COLO829 (cell line): ENCODE data around the gene TDRD5.

Experiments
- DNase-seq: peaks from one replicate; pipeline ENCODE4 v3.0.0; 2012; ENCODE audit warnings: low spot score

The TDRD5 gene, protein sequence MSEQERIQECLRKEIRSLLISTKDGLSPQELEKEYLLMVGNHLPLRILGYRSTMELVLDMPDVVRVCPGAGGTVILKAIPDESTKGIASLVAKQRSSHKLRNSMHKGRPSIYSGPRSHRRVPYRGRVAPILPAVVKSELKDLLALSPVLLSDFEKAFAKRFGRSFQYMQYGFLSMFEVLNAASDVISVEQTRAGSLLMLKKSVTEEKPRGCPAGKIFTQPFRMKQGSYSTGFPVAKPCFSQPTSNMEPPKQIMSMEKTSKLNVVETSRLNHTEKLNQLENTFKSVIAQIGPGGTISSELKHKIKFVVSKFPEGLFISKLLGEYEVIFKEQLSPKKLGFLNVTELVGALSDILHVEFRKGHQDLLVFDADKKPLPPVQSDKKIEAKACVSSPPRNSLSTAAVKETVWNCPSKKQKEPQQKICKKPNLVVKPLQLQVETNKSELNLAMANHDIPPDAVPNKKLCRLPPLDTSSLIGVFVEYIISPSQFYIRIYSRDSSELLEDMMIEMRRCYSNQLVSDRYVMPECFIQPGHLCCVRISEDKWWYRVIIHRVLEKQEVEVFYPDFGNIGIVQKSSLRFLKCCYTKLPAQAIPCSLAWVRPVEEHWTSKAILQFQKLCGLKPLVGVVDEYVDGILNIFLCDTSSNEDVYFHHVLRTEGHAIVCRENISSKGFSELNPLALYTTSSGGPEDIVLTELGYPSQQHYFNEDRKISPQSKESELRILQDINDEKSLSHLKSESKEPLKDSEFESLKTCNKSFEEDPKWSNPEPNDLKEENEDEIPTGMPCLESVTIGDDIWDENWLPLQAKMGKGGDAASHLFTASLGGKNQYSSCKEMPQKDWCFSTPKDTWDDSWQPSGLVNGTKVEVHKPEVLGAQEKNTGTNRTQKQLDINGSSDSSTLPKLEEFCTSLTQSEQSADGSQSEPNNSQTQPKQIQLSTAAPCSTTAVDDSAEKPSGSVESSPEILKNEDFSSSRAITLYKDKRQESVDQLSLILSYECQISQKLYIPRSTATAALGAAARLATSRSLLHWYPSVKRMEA

DNA sequence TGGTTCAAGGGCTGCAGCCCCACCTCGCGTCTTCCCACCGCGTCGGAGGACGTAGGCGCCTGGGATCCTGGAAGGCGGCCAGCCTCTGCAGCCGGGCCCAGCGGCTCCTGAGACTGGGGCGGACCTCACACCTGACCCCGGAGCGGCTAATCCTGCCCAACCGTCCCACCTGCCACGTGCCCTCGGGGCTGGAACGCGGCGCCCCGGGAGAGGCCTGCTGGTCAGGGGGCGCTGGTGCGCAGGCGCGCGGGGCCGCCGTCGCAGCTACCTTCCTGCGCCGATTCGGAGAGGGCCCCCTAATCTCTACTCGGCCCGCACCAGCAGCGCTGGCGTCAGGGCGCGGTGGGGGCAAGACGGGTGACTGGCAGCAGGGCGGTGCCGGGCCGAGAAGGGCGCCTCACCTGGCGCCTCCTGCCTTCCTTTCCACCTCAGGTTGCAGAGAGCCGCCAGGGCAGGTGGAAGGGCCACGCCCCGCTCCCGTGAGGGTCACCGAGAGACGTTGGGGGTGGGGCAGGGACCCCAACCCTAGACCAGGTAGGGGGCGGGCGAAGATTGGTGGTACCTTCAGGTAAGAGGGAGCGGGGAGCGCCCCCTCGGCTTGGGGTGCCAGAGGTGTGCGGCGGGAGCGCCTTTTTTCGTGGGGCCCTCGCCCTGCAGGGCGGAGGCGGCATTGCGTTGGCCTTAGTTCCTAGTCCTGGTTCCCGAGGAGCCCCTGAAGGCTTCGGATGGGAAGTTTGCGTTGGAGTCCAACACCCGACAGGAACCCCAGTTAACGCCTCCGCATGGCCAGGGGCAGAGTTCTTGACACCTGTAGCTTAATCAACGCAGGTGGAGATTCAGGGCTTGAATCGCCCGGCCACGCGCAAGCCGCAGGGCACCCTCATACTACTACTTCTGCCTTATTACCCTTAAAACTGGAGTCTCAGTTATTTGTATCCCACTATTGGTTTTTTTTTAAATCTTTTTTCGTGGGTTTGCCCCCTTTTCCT, at the start of gene TDRD5:
TSS of gene TDRD5 (plus strand) at position 241 of the 989 bp plus-strand sequence. CDS start 784 bp downstream, outside the sequence.
- DNase-seq, result no peak

DNA sequence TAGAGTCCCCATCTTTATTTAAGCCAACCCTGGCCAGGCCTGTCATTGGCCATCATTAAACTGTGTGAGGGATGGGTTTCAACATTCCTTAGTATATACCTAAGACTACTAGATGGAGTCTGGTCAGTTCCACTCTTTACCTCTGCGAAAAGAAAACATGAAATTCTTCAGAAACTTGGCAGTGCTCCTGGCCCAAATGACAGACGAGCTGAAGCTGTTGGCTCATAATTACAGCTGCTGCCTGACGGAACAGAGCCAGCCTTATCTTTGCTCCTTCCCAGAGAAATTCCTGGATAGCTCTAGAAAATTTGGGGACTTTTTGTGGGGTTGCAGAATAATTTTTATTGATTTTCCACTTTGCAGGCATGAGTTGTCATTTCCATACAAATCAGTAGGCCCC, 46.3 kb upstream of the TDRD5 start:
- DNase-seq, result no peak

DNA sequence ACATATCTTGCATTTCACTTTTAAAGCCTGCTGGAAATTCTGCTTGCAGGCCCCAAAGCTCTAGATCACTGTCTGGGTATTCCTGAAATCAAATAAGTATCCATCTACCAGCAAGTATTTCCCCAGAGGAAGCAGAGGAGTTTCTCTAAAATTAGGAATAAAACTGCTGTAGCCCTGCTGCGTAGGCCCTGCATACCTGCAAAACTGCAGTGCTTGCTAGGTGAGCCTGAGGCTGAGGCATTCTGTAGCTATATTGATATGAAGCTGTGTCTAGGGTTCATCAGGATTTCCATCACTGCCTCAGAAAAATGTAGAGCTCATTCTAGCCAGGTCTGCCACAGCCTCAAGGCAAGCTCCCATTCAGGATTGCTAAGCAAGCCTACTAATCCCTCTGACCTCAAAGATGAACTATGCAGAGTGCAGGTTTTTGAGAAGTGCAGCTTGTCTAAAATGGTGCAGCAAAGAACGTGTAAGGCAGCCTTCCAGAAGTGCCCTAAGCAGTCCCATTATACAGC, 44.6 kb upstream of the TDRD5 start:
- no peak for DNase-seq

DNA sequence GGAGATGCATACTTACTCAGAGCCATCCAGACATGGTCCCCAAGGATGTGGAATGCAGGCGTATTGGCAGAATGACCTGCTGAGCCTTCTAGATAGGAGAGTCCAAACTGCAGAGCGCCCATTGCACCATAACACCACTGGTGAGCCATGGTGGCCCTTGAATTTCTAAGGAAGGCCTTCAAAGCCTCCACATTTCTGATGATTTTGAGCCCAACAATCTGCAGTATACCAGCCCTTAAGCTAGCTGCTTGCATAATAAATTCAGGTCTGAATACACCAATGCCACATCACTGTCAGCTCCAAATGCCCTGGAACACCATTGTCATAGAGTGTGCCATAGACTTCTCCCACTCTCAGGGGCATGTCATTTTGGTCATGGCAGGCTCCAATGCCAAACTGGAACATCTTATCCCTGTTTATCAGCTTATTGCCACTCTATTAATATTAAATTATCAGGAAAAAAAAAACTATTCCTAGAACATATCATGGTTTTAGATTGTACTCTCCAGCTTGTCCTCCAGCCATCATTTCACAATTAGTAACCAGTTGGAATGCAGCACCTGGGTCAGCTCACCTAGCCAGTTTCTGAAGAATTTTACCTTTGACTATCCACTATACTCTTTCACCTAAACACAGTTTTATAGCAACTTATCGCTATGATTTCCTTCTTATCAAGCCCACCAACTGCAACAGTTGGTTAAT, 42.8 kb upstream of the TDRD5 start:
- DNase-seq, result no peak

DNA sequence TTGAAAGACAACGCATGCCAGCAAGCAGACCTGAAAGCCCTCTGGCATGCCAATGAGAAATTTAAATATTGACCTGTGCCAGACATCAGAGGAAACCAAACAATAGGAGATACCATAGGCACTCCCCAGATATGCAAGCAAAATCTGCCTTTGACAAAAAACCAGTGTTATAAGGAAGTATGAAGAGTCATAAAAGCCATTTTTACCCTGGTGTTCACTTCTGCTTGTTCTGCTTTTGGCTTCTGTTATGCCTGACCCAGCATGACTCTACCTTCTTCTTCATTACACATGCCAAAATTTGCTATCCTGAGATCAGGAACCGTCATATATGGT, 42.3 kb upstream of the TDRD5 start:
- no peak for DNase-seq

DNA sequence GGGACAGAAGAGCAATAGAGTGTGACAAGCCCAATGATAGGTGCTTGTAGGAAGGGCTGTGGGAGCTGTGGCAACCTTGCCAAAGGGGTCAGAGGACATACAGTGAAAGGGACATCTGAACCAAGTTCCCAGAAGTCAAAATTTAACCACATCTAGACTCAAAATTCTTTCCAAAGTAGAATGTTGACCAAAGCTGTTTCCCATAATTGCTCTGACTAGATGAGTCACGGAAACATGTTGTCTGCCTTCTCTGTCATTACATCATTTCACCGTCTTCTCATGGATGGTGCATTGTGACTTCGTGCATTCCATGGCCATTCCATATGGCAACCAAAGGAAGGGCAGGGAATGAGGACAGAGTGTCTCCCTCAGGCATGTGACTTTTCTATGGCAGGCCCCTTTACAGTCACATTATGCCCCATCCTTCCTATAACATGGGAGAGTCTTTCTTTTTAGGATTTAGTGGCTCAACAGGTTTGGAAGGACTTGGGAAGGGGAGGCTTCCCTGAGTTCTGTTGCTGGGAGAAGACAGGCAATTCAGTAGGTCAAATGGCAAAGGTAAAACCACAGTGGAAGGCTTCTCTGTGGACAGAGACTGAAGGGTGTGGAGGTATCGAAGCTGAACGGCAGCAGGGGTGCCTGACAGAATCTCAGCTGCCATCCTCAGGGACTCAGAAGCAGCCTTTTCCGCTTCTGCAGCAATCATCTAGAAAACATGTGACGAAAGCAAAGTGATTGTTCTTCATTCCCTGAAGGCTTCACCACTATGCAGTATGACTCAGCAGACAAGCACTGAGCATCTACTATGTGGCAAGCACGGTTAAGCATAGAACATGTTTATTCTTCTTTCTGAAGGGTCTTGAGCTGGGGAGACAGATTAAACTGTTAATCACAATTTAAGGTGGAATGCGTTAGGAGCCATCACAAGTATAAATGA, 40.6 kb upstream of the TDRD5 start:
- peak; percentile 86 for DNase-seq

DNA sequence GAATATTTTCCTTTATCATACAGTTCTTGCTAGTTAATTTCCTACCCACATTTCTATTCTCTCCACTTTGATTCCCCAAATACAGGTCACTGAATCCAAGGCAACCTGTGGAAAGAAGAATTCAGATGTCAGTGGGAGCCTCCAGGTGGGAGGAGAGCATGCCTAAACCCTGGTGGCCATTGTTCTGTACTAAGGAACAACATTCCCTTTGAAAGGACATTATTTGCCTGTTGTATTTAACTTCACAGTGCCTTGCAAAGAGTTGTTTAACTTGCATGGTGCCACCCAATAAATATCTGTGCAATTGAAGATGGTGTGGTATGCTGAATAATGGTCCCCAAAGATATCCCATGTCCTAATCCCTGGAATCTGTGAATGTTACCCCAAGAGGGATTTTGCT, 37.2 kb upstream of the TDRD5 start:
- no peak for DNase-seq

DNA sequence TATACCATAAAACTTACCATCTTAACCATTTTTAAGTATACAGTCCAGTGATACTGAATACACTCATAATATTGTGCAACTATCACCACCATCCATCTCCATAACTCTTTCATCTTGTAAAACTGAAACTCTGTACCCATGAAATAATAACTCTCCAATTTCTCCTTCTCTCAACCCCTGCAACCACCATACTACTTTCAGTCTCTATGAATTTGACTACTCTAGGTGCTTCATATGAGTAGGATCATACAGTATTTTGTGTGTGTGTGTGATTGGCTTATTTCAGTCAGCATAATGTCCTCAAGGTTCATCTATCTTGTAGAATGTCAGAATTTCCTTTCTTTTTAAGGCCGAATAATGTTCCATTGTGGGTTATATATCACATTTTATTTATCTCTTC, 33.6 kb upstream of the TDRD5 start:
- DNase-seq, result no peak

DNA sequence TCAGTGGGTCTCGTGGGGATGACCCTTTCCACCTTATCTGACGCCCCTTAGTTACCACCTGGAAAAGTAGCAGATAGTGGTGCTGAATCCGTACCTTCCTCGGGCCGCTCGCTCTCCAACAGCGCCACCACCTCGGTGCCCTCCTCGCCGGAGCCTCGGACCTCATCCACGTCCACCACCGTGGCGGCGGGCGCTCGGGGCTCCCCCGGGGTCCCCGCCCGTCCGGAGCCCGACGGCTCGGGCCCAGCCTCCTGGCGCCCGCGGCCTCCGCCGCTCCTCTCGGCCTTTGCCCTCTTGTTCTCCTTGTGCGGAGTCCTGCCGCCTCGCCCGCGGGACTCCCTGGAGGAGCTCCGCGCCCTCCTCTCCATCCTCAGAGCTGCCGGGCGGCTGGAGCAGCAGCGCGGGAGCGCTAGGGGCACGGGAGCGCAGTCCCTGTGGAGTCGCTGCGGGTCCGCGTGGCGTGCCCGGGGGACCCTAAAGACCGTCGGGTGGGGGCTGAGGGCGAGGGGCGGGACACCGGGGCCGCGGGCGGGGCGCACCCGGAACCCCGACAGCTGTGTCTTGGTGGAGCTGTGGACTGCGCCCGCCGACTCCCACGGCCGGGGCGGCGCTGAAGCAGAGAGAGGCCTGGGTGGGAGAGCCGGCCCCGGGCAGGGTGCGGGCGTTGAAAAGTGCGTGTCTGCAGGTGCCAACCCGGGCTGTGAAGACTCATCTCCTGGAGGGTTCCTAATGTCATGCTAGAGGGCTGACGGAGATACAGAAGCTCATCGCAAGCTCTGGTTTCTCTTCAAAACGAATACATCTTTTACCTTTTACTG, 15.9 kb upstream of the TDRD5 start, which contains the start of gene NPHS2:
TSS of gene NPHS2 (minus strand) at position 452 of the 818 bp plus-strand sequence. CDS start at position 368, 84 bp downstream.
- no peak for DNase-seq

DNA sequence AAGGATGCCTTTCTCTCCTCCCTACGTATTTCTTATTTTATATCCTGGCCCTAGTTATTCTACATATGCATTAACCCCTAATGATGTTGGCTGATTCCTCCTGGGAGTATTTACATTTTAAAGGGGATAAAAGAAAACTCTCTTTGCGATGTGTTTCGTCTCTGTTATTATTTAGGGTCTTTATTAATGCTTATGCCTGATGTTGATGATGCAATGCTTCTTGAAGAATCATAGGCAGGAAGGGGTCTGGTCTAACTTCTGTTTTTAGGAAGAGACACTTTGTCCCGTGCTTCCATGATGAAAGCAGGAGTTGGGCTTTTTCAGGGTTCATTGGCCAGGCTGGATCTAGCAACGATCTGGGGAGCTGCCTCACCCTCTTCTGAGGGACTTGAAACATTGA, 15.1 kb upstream of the TDRD5 start:
- no peak for DNase-seq

DNA sequence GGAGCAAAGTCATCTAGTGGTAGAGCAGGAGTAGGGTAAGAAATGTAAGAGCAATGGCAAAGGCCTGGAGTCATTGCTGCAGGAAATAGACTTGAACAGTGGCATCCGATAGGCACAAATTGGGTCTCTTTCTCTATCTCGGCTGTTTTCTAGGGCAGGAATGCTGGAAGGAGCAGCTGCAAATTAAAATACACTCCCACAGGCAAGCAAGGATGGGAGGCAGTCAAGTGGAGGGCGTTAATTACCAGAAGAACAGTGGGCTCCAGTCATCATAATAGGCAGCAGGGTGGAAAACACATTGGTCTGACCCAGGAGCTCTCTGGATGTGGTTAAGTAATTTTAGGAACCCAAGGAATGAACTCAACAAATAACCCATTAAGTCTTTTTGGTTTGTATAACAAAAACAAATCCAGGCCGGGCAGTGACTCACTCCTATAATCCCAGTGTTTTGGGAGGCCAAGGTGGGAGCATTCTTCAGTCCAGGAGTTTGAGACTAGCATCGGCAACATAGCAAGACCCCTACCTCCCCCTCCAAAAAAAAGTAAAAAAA, 7.8 kb upstream of the TDRD5 start:
- no peak for DNase-seq

DNA sequence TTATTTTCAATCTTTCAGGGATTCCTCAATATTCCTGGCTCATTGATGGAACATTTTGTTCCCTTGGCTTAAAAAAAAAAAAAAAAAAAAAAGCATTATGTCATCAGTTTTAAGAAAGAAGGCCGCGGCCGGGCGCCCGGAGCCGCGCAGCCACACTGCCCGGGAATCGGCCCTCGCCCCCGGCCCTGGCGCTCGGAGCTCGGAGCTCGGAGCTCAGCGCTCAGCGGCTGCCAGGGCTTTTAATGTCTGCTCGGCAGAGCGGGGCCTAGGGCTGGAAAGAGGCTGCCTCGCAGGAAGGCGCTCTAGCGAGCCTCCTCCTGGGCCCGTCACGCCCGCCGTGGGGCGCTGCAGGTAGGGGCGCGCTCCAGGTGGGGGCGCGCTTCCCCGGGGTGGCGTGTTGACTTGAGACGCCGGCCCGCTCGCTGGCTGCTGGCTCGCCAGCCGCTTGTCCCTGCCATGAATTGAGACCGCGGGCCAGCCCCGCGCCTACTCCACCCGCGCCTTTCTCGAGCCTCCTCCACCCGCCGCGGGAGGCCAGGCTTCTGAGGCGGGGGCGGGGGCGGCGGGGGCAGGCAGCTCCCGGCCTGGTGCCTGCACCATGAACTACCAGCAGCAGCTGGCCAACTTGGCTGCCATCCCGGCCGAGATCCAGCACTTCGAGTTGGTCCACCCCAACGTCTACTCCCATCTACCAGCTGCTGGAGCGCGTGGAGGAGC, 5.4 kb upstream of the TDRD5 start:
- no peak for DNase-seq

DNA sequence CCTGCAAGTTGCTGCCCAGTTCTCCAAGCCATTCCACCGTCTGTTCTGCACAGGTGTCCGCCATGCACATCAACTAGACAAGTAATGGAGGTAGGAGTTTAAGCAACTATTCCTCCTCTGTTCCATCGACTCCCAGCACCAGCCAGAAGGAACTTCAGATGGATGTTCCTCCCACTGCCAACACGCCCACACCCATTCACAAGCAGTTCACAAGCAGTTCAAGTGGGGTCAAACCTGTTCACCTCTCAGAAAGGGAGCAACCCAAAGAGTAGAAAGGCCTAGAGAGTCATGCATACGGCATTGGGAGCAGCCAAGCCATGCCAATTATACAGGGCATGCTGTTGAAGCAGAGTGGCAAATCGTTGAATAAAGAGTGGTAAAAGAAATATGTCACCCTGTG, 4.3 kb upstream of the TDRD5 start:
- DNase-seq, result no peak

DNA sequence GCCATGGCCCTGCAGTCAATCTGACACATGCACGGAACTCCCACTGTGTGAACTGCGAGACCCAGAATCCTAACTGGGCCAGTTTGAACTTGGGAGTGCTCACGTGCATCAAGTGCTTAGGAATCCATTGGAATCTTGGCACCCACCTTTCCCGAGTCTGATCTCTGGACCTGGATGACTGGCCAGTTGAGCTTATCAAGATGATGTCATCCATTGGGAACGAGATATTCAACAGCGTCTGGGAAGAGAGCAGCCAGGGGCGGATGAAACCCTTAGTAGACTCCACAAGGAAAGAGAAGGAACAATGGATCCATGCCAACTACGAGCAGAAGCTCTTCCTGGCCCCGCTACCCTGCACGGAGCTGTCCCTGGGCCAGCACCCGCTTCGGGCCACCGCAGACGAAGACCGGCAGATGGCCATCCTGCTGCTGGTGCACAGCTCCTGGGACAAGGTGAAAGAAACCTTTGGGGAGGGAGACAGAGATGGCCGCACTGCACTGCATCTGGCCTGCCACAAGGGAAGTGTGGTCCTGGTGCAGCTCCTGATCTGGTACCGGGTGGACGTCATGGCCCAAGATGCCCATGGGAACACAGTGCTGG, 3.1 kb upstream of the TDRD5 start:
- DNase-seq, result no peak

DNA sequence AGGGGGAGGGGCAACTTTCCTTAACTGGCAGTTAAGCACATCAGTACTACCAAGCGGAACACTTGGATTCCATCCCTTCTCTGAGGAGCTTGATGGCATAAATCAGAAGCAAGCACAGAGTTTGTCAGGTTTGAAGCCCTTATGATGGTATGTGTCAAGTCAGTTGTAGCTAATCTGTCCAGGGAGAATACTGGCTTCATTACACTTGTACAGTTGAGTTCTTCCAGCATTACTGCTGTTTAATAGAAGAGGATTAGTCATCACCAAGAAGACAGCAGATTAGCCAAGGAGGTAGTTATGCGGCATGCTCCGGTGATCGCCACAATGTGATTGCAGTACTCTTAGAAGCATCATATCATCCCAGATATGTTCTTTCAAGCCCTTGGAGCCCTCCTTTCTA, 2.1 kb upstream of the TDRD5 start:
- no peak for DNase-seq

DNA sequence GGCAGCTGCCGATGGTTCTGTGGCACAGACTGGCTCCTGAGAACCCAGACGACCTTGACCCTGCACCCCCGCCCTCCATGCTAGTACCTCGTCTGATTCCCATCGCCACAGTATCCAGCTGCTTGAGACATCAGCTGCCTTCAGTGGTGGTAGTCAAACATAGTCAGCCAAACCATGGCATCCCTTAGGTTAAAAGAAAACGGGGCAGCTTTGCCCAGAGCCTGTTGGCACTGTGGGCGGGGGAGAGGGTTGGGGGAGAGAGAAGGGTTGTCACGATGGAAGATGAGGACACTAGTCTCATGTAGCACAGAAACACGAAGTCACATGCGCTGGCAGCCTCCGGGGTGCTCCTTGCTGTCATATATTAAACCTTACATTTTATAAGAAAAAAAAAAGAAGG, 961 bp upstream of the TDRD5 start:
- DNase-seq, result no peak

DNA sequence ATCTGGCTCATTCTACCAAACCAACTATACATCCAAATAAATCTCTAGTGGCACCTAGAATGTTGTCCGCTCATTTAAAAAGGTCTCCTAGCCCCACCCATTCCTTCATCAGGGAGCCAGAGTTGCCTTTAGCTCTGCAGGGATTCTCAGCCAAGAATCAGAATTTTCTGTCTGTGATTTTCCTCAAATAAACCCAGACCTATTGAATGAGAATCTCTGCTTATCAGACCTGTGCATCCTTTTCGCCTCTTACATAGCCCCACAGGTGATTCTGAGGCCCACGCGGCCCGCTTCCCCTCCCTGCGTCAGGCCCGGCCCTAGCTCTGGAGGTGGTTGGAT, 410 bp upstream of the TDRD5 start:
- no peak for DNase-seq

DNA sequence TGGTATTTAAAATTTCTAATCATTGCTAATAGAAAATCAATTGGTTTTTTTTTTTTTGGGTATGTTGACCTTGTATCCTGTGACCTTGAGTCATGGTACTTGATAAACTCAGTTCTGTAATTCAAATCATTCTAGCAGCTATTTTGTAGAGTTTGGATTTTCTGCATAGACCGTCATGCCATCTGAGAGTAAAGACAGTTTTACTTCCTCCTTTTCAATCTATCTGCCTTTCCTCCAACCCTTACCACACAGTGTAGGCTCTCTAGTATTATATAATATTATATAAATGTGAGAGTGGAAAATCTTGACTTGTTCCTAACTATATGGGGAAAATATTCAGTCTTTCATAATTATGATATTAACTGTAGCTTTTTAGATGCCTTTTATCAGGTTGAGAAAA, 7.0 kb downstream of the TDRD5 start:
- no peak for DNase-seq
